ENCODE data around the gene GPR142.

- no peak for TF ChIP-seq CTCF (IDR thresholded peaks at IDR 0.05)
- no peak for TF ChIP-seq POLR2A (IDR thresholded peaks at IDR 0.05; ENCODE audit: low read depth)
- TF ChIP-seq EP300 (IDR thresholded peaks at IDR 0.05), result no peak
- no peak for TF ChIP-seq POLR2AphosphoS5 (IDR thresholded peaks at IDR 0.05)
Measured at GRCh38 chr17:74351552-74352210, 15.6 kb upstream of the GPR142 start.

All from esophagus muscularis mucosa (tissue), 4 donors.